Superior temporal gyrus (tissue), 1 donor: ENCODE results near the gene MAT1A.
"Not testable (repeated sequence)": the region's sequence is repeated elsewhere in the genome, so short reads cannot be mapped to it uniquely, and the experiment has no call there.

Source experiments
- DNase-seq: peaks from one replicate; pipeline ENCODE4 v3.0.0-alpha.2; 2016; ENCODE audit errors: extremely low spot score

The MAT1A gene

DNA sequence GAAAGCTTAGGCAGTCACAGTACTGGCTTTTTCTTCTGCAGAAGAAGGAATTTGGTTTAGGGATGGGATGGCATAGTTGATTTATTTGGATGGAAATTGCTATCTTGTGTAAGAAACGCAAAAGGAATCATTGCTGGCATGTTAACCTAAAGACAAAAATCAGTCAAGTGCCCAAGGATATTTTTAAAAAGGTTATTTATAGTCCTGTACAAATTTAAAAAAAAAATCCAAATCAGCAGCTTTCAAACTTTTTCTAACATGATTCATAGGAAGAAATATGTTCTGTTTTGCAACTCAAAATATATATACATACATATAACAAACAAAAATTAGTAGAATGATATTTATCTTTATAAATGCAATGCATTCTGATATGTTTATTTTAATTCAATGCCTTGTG, 55.6 kb downstream of the MAT1A start:
- not testable (repeated sequence) for DNase-seq

DNA sequence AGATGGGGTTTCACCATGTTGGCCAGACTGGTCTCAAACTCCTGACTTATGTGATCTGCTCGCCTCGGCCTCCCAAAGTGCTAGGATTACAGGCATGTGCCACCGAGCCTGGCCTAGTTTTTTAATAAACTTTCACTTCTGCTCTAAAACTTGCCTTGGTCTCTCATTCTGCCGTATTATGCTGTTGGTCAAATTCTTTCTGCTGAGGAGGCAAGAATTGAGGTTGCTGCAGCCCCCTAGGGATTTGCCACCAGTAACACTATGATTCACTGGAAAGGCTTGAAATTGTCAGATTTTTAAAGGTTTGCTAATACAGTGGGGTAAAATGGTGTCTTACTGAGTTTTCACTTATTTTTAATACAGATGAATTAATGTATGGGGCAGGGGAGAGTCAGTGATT, 62.7 kb downstream of the MAT1A start:
- not testable (repeated sequence) for DNase-seq

DNA sequence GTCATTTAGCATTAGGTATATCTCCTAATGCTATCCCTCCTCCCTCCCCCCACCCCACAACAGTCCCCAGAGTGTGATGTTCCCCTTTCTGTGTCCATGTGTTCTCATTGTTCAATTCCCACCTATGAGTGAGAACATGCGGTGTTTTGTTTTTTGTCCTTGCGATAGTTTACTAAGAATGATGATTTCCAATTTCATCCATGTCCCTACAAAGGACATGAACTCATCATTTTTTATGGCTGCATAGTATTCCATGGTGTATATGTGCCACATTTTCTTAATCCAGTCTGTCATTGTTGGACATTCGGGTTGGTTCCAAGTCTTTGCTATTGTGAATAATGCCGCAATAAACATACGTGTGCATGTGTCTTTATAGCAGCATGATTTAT, 66.4 kb downstream of the MAT1A start:
- not testable (repeated sequence) for DNase-seq
